WERI-Rb-1 (cell line): ENCODE data around the gene CASP9.
"Not testable (repeated sequence)": the region's sequence is repeated elsewhere in the genome, so short reads cannot be mapped to it uniquely, and the experiment has no call there.

Source experiments
- DNase-seq: peaks from one replicate; pipeline ENCODE4 v3.0.0-alpha.2; 2020
- H3K27ac ChIP-seq: fragments of 250-450 bp; sonication (Bioruptor Pico); 2 replicates; pipeline ENCODE4 v1.5.1; 2020; ENCODE audit warnings: mild to moderate bottlenecking, moderate library complexity
- H3K27me3 ChIP-seq: fragments of 250-450 bp; sonication (Bioruptor Pico); 2 replicates; pipeline ENCODE4 v1.5.1; 2021; ENCODE audit warnings: mild to moderate bottlenecking, low read depth, moderate library complexity; ENCODE audit not compliant: insufficient read depth, severe bottlenecking
- H3K36me3 ChIP-seq: fragments of 250-450 bp; sonication (Bioruptor Pico); 2 replicates; pipeline ENCODE4 v1.5.1; 2020; ENCODE audit warnings: mild to moderate bottlenecking, moderate library complexity
- H3K4me3 ChIP-seq: 2 replicates; pipeline ENCODE4 v1.5.1; 2011; ENCODE audit warnings: low read depth, mild to moderate bottlenecking, control low read depth, low read length
- H3K9me3 ChIP-seq: fragments of 250-450 bp; sonication (Bioruptor Pico); 2 replicates; pipeline ENCODE4 v1.5.1; 2021; ENCODE audit warnings: mild to moderate bottlenecking, moderate library complexity; ENCODE audit not compliant: severe bottlenecking
- TF ChIP-seq, protein P1 (sequence below): IDR thresholded peaks from 2 replicates; pipeline ENCODE4 v1.5.1; 2011; ENCODE audit warnings: low read depth, mild to moderate bottlenecking, control low read depth, inconsistent platforms, low read length

CASP9 gene

DNA sequence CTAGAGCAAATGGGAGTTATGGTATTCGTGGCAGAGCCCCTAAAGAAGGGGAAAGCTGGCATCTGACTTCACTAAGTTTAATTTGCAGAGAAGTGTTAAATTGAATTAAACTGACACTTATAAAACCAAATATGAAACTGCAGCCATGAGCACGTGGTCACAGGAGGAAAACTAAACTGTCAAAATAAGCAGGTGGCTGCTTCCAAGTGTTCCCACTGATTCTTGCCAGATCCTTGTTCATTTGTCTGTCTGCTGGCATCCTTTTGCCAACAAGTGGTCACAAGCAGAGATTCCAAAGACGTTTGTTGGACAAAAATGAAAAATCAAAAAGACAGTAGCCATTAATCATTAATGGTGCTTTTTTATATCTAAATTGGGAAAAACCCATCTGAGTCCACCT is 54.7 kb downstream of the CASP9 start:
- no peak for DNase-seq

DNA sequence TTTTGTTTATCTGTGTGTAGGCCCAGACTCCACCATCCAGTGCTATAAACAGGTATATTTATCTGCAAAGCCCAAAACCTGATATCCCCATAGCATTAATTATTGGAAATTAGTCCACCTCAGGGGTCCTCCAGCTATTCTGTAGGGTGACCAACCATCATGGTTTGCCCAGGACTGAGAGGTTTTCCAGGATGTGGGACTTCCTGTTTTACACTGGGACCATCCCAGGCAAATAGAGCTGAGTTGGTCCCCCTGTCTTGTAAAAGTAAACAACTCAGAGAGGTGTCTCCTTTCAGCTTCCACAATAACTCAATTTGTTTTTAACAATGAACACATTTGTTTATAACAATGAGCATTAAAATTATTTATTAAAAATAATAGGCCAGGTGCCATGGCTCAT is 55.9 kb downstream of the CASP9 start:
- H3K4me3 ChIP-seq: no peak overlapping the region
- H3K36me3 ChIP-seq: no peaks in the 10 kb centered on the region
- no peaks in the 10 kb centered on the region for H3K9me3 ChIP-seq
- no peak for DNase-seq
- TF ChIP-seq, protein P1, sequence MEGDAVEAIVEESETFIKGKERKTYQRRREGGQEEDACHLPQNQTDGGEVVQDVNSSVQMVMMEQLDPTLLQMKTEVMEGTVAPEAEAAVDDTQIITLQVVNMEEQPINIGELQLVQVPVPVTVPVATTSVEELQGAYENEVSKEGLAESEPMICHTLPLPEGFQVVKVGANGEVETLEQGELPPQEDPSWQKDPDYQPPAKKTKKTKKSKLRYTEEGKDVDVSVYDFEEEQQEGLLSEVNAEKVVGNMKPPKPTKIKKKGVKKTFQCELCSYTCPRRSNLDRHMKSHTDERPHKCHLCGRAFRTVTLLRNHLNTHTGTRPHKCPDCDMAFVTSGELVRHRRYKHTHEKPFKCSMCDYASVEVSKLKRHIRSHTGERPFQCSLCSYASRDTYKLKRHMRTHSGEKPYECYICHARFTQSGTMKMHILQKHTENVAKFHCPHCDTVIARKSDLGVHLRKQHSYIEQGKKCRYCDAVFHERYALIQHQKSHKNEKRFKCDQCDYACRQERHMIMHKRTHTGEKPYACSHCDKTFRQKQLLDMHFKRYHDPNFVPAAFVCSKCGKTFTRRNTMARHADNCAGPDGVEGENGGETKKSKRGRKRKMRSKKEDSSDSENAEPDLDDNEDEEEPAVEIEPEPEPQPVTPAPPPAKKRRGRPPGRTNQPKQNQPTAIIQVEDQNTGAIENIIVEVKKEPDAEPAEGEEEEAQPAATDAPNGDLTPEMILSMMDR: no peak
- H3K27me3 ChIP-seq: no peaks in the 10 kb centered on the region
- H3K27ac ChIP-seq: no peak overlapping the region

More for the DNA sequence above, 54.7 kb downstream of the CASP9 start:
- TF ChIP-seq, protein P1: no peak
- no peak overlapping the region for H3K27ac ChIP-seq
- H3K4me3 ChIP-seq: no peak overlapping the region
- H3K9me3 ChIP-seq: no peaks in the 10 kb centered on the region
- no peaks in the 10 kb centered on the region for H3K27me3 ChIP-seq
- H3K36me3 ChIP-seq: no peaks in the 10 kb centered on the region

DNA sequence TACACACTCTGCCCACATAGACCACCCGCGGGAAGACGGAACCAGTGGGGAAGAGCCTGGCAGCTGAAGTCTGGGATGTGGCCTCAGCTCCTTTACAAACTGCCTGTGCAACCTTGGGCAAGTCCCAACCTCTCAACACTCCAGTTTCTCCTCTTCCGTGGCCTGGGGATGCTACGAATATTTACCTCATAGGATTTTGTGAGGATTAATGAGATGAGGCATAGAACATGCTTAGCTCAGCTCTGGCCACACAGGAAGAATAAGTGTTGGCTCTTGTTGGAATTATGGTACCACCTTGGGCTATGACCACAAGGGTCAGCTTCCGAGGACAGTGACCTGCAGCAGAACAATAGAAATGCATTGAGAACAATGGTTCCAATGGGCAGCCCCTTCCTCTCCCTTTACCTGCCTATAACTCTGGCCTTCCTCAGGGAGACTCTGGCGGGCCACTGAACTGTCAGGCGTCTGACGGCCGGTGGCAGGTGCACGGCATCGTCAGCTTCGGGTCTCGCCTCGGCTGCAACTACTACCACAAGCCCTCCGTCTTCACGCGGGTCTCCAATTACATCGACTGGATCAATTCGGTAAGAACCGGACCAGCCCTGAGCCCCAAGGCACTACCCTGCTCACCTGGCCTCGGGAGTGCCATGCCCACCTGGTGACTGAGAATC is 56.9 kb downstream of the CASP9 start:
- H3K9me3 ChIP-seq, DNase-seq, H3K27me3 ChIP-seq, H3K27ac ChIP-seq, H3K36me3 ChIP-seq, H3K4me3 ChIP-seq: not testable (repeated sequence)

DNA sequence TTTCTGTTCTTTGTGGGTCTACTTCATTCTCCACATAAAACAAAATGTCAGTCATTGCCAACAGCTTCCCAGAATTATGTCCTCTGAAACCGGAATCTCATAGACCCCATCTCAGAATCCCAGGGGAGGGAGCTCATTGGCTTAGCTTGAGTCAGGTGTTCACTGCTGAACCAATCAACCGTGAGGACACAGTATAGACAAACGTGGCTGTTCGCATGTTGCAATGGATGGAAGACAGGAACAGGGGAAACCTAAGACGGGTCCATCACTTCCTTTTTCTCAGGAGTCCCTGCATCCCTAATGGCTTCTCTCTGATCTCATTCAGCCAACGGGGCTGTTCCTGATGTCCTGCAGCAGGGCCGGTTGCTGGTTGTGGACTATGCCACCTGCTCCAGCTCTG is 58.3 kb downstream of the CASP9 start:
- H3K27me3 ChIP-seq: no peaks in the 10 kb centered on the region
- H3K27ac ChIP-seq: no peak overlapping the region
- no peaks in the 10 kb centered on the region for H3K36me3 ChIP-seq
- DNase-seq: no peak
- TF ChIP-seq, protein P1: no peak
- no peak overlapping the region for H3K4me3 ChIP-seq
- H3K9me3 ChIP-seq: no peaks in the 10 kb centered on the region

- not testable (repeated sequence) for H3K36me3 ChIP-seq, DNase-seq, H3K27me3 ChIP-seq, H3K9me3 ChIP-seq, H3K4me3 ChIP-seq, H3K27ac ChIP-seq
Measured at GRCh38 chr1:15463926-15464322, 60.1 kb downstream of the CASP9 start.

- not testable (repeated sequence) for H3K4me3 ChIP-seq, H3K36me3 ChIP-seq, H3K27me3 ChIP-seq, H3K27ac ChIP-seq, DNase-seq, H3K9me3 ChIP-seq
Measured at GRCh38 chr1:15463064-15463800, 60.8 kb downstream of the CASP9 start.

DNA sequence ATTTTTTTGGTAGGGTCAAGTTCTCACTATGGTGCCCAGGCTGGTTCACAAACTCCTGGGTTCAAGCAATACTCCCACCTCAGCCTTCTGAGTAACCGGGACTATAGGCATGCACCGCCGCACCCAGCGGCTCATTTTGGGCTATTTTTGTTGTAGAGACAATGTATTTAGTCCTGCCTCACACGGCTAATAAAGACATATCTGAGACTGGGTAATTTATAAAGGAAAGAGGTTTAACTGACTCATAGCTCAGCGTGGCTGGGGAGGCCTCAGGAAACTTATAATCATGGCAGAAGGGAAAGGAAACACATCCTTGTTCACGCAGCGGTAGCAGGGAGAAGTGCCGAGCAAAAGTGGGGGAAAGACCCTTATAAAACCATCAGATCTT is 63.3 kb downstream of the CASP9 start:
- Histone ChIP-seq H3K27ac (no peak overlapping the region), H3K4me3 (no peak overlapping the region), H3K36me3 (no peaks in the 10 kb centered on the region), H3K27me3 (no peaks in the 10 kb centered on the region), H3K9me3 (no peaks in the 10 kb centered on the region)
- TF ChIP-seq, protein P1: no peak
- DNase-seq: no peak
